H9 (cell line): ENCODE data around the gene EXOC6. TPM values are rescaled to one million over a fixed set of nuclear protein-coding genes. Genes with fewer than 3 reads are reported as not detected.
"Not testable (repeated sequence)": the region's sequence is repeated elsewhere in the genome, so short reads cannot be mapped to it uniquely, and the experiment has no call there.

Experiments
- DNase-seq: peaks from one replicate; pipeline ENCODE4 v3.0.0-alpha.2; 2017
- H2AFZ ChIP-seq: one replicate; pipeline ENCODE4 v1.6.1; 2013; ENCODE audit warnings: mild to moderate bottlenecking, low read length, control low read depth, moderate library complexity
- H2AK5ac ChIP-seq: 2 replicates; pipeline ENCODE4 v1.6.1; 2013; ENCODE audit warnings: low read length, control low read depth, mixed read lengths; ENCODE audit not compliant: insufficient read length
- H2BK120ac ChIP-seq: one replicate; pipeline ENCODE4 v1.6.1; 2013; ENCODE audit warnings: low read depth, mild to moderate bottlenecking, low read length, control low read depth, inconsistent platforms; ENCODE audit not compliant: poor library complexity, severe bottlenecking
- H2BK12ac ChIP-seq: 2 replicates; pipeline ENCODE4 v1.6.1; 2013; ENCODE audit warnings: low read length, control low read depth, mixed read lengths, low read depth; ENCODE audit not compliant: insufficient read length
- H2BK15ac ChIP-seq: 2 replicates; pipeline ENCODE4 v1.6.1; 2013; ENCODE audit warnings: low read depth, low read length, control low read depth
- H2BK20ac ChIP-seq: one replicate; pipeline ENCODE4 v1.6.1; 2013; ENCODE audit warnings: low read depth, mild to moderate bottlenecking, low read length, control low read depth, inconsistent platforms; ENCODE audit not compliant: poor library complexity, severe bottlenecking
- H2BK5ac ChIP-seq: 2 replicates; pipeline ENCODE4 v1.6.1; 2013; ENCODE audit warnings: low read length, control low read depth, mixed read lengths; ENCODE audit not compliant: insufficient read length
- H3K14ac ChIP-seq: 2 replicates; pipeline ENCODE4 v1.6.1; 2013; ENCODE audit warnings: low read length, control low read depth; ENCODE audit not compliant: insufficient read depth
- H3K18ac ChIP-seq: 2 replicates; pipeline ENCODE4 v1.6.1; 2013; ENCODE audit warnings: low read depth, mild to moderate bottlenecking, mixed read lengths, low read length, control low read depth; ENCODE audit not compliant: insufficient read length
- H3K23ac ChIP-seq: 2 replicates; pipeline ENCODE4 v1.6.1; 2013; ENCODE audit warnings: low read length, control low read depth, mixed read lengths, low read depth; ENCODE audit not compliant: insufficient read length
- H3K23me2 ChIP-seq: 2 replicates; pipeline ENCODE4 v1.6.1; 2013; ENCODE audit warnings: low read depth, mild to moderate bottlenecking, mixed read lengths, low read length, control low read depth; ENCODE audit not compliant: insufficient read length, poor library complexity, severe bottlenecking
- H3K27ac ChIP-seq: 2 replicates; pipeline ENCODE4 v1.5.1; 2013; ENCODE audit warnings: low read length, control low read depth, mixed read lengths, low read depth; ENCODE audit not compliant: insufficient read length
- H3K27me3 ChIP-seq: 2 replicates; pipeline ENCODE4 v1.6.1; 2013; ENCODE audit warnings: low read length, control low read depth, inconsistent platforms; ENCODE audit not compliant: insufficient read depth
- H3K4ac ChIP-seq: 2 replicates; pipeline ENCODE4 v1.6.1; 2013; ENCODE audit warnings: low read depth, mild to moderate bottlenecking, control low read depth, inconsistent platforms, low read length, moderate library complexity
- H3K4me1 ChIP-seq: 2 replicates; pipeline ENCODE4 v1.6.1; 2013; ENCODE audit warnings: low read length, control low read depth, inconsistent platforms; ENCODE audit not compliant: insufficient read depth
- H3K4me2 ChIP-seq: 2 replicates; pipeline ENCODE4 v1.6.1; 2013; ENCODE audit warnings: low read length, control low read depth, mixed read lengths; ENCODE audit not compliant: insufficient read length, insufficient read depth
- H3K56ac ChIP-seq: 2 replicates; pipeline ENCODE4 v1.6.1; 2013; ENCODE audit warnings: low read depth, mild to moderate bottlenecking, mixed read lengths, low read length, control low read depth; ENCODE audit not compliant: insufficient read length
- H3K79me1 ChIP-seq: 2 replicates; pipeline ENCODE4 v1.6.1; 2013; ENCODE audit warnings: low read depth, mild to moderate bottlenecking, moderate library complexity, low read length, control low read depth, inconsistent platforms; ENCODE audit not compliant: insufficient read depth, poor library complexity, severe bottlenecking
- H3K79me2 ChIP-seq: 2 replicates; pipeline ENCODE4 v1.6.1; 2013; ENCODE audit warnings: low read length, control low read depth, inconsistent platforms; ENCODE audit not compliant: insufficient read depth
- H3K9ac ChIP-seq: 2 replicates; pipeline ENCODE4 v1.6.1; 2013; ENCODE audit warnings: low read length, control low read depth, mixed read lengths; ENCODE audit not compliant: insufficient read length; ENCODE audit errors: extremely low read depth
- H3K9me3 ChIP-seq: one replicate; pipeline ENCODE4 v1.6.1; 2013; ENCODE audit warnings: low read depth, low read length, inconsistent platforms; ENCODE audit not compliant: control insufficient read depth
- H3T11ph ChIP-seq: one replicate; pipeline ENCODE4 v1.6.1; 2013; ENCODE audit warnings: mild to moderate bottlenecking, low read length, control low read depth, inconsistent platforms
- H4K20me1 ChIP-seq: one replicate; pipeline ENCODE4 v1.6.1; 2013; ENCODE audit not compliant: control insufficient read depth, insufficient read length, insufficient read depth
- H4K5ac ChIP-seq: 2 replicates; pipeline ENCODE4 v1.6.1; 2013; ENCODE audit warnings: low read depth, mild to moderate bottlenecking, mixed read lengths, low read length, control low read depth; ENCODE audit not compliant: insufficient read length
- H4K8ac ChIP-seq: replicated peaks from 2 replicates; pipeline ENCODE4 v1.6.1; 2013; ENCODE audit warnings: low read length, control low read depth, mixed read lengths, low read depth; ENCODE audit not compliant: insufficient read length
- H4K91ac ChIP-seq: 2 replicates; pipeline ENCODE4 v1.6.1; 2013; ENCODE audit warnings: low read depth, mild to moderate bottlenecking, moderate library complexity, mixed read lengths, low read length, control low read depth; ENCODE audit not compliant: insufficient read length
- H3K27ac Mint-ChIP-seq, 3 experiments: 2 replicates in 2 of 3; 3 replicates in 1 of 3; pipeline ENCODE4 v1.8.0; 2020 to 2021; ENCODE audit warnings: mixed read lengths in 3 of 3, mild to moderate bottlenecking in 1 of 3, moderate library complexity in 1 of 3
- H3K27me3 Mint-ChIP-seq: 2 replicates; pipeline ENCODE4 v1.8.0; 2021; ENCODE audit warnings: low read depth, mild to moderate bottlenecking, moderate library complexity, mixed read lengths
- H3K36me3 Mint-ChIP-seq, 3 experiments: 2 replicates in 2 of 3; 3 replicates in 1 of 3; pipeline ENCODE4 v1.8.0; 2020 to 2021; ENCODE audit warnings: low read depth in 3 of 3, mixed read lengths in 3 of 3; ENCODE audit not compliant: insufficient read depth in 1 of 3
- H3K4me1 Mint-ChIP-seq, 2 experiments: 2 replicates each; pipeline ENCODE4 v1.8.0; 2020; ENCODE audit warnings: mixed read lengths in 2 of 2
- H3K4me3 Mint-ChIP-seq, 2 experiments: 2 replicates in 1 of 2; 3 replicates in 1 of 2; pipeline ENCODE4 v1.8.0; 2020 to 2021; ENCODE audit warnings: mild to moderate bottlenecking in 2 of 2, mixed read lengths in 2 of 2, moderate library complexity in 1 of 2
- H3K9me3 Mint-ChIP-seq, 2 experiments: 2 replicates in 1 of 2; 3 replicates in 1 of 2; pipeline ENCODE4 v1.8.0; 2020; ENCODE audit warnings: mild to moderate bottlenecking in 2 of 2, mixed read lengths in 2 of 2, moderate library complexity in 1 of 2
- WGBS: extraction: QIAGEN DNeasy Blood & Tissue Kit; methylation state at CpG from one replicate; pipeline ENCODE4 v1.1.7; 2013; ENCODE audit warnings: missing lambda C conversion rate, low lambda C conversion rate, mixed read lengths; ENCODE audit not compliant: insufficient read length; ENCODE audit errors: extremely low coverage; 5-methylcytosine and 5-hydroxymethylcytosine counted together
- total RNA-seq: library from RNA; stranded (reverse); gene quantifications from 2 replicates; pipeline ENCODE4 v1.2.1, GENCODE V29; 2021
- TF ChIP-seq, protein P1 (sequence below): fragments of 200-600 bp; sonication (generic); conservative IDR thresholded peaks from 3 replicates; pipeline ENCODE4 v1.8.0; 2021; ENCODE audit warnings: antibody characterized with exemption, mild to moderate bottlenecking

The EXOC6 gene
- total RNA-seq, 1 experiment from 2014 or later, result 9.0 TPM

DNA sequence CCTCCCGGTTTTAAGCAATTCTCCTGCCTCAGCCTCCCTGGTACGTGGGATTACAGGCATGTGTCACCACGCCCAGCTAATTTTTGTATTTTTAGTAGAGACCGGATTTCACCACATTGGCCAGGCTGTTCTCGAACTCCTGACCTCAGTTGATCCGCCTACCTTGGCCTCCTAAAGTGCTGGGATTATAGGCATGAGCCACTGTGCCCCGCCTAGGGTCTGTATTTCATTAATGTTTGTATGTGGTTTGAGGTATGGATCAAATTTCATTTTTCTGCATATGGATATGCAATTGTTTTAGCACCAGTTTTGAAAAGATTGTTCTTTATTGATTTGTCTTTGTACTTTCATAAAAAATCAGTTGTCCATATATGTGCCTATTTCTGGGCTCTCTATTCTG lies 251.3 kb downstream of the EXOC6 start:
- Histone ChIP-seq H3K23me2 (no peaks in the 10 kb centered on the region), H3K56ac (no peak overlapping the region), H2AK5ac (no peak overlapping the region), H2BK120ac (no peak overlapping the region), H4K91ac (no peak overlapping the region), H3K4me2 (no peak overlapping the region), H2BK5ac (no peak overlapping the region), H3K14ac (no peak overlapping the region), H3K27ac (no peak overlapping the region), H2BK12ac (no peak overlapping the region), H4K5ac (no peak overlapping the region), H3K79me1 (no peaks in the 10 kb centered on the region), H3K79me2 (no peaks in the 10 kb centered on the region), H3K9ac (no peak overlapping the region), H3K4me1 (no peaks in the 10 kb centered on the region), H4K20me1 (no peaks in the 10 kb centered on the region), H3K27me3 (no peaks in the 10 kb centered on the region), H2BK20ac (no peak overlapping the region), H2BK15ac (no peak overlapping the region), H3K9me3 (no peaks in the 10 kb centered on the region), H3K4ac (no peak overlapping the region), H3K23ac (no peak overlapping the region), H2AFZ (no peak overlapping the region), H4K8ac (no peak overlapping the region), H3K18ac (no peak overlapping the region), H3T11ph (no peak overlapping the region)
- Mint-ChIP-seq H3K27ac (no peak overlapping the region), H3K4me1 (peaks cover 9 to 14% of the 10 kb centered on the region in 2 experiments), H3K9me3 (peaks cover 13 to 28% of the 10 kb centered on the region in 2 experiments), H3K4me3 (no peak overlapping the region), H3K36me3 (peaks cover 0 to 27% (median 2%) of the 10 kb centered on the region in 3 experiments; a peak in 5 of 7 replicates), H3K27me3 (no peaks in the 10 kb centered on the region)
- no CpG with 5 or more reads among the region's 7 CpGs for WGBS
- TF ChIP-seq, protein P1, sequence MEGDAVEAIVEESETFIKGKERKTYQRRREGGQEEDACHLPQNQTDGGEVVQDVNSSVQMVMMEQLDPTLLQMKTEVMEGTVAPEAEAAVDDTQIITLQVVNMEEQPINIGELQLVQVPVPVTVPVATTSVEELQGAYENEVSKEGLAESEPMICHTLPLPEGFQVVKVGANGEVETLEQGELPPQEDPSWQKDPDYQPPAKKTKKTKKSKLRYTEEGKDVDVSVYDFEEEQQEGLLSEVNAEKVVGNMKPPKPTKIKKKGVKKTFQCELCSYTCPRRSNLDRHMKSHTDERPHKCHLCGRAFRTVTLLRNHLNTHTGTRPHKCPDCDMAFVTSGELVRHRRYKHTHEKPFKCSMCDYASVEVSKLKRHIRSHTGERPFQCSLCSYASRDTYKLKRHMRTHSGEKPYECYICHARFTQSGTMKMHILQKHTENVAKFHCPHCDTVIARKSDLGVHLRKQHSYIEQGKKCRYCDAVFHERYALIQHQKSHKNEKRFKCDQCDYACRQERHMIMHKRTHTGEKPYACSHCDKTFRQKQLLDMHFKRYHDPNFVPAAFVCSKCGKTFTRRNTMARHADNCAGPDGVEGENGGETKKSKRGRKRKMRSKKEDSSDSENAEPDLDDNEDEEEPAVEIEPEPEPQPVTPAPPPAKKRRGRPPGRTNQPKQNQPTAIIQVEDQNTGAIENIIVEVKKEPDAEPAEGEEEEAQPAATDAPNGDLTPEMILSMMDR, result no peak
- DNase-seq, result no peak

DNA sequence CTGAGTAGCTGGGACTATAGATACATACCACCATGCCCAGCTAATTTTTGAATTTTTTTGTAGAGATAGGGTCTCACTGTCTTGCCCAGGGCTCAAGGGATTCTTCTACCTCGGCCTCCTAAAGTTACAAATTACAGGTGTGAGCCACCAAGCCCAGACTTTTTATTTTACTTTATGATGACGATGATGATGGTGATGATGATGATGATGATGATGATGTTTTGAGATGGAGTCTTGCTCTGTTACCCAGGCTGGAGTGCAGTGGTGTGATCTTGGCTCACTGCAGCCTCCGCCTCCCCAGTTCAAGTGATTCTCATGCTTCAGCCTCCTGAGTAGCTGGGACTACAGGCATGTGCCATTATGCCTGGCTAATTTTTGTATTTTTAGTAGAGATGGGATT lies 252.8 kb downstream of the EXOC6 start:
- WGBS, result no CpG with 5 or more reads among the region's 3 CpGs
- H3K9me3 Mint-ChIP-seq, result peaks cover 13 to 28% of the 10 kb centered on the region in 2 experiments; a peak in 4 of 5 replicates

More for the DNA sequence above, 252.8 kb downstream of the EXOC6 start:
- not testable (repeated sequence) for H3K27me3 Mint-ChIP-seq, H3K4ac ChIP-seq, H3K79me1 ChIP-seq, H2AFZ ChIP-seq, H3K23ac ChIP-seq, H2BK5ac ChIP-seq, H3K23me2 ChIP-seq, H4K91ac ChIP-seq, H3K27me3 ChIP-seq, H3K9me3 ChIP-seq, H3K4me1 ChIP-seq, H3K18ac ChIP-seq, H3K27ac Mint-ChIP-seq, H3K79me2 ChIP-seq, H2BK120ac ChIP-seq, H2BK12ac ChIP-seq, H4K20me1 ChIP-seq, H4K5ac ChIP-seq, H3K4me3 Mint-ChIP-seq, H2BK15ac ChIP-seq, H2BK20ac ChIP-seq, H3K27ac ChIP-seq, H3K14ac ChIP-seq, H3K4me2 ChIP-seq, H3K9ac ChIP-seq, H3K4me1 Mint-ChIP-seq, H3T11ph ChIP-seq, DNase-seq, H2AK5ac ChIP-seq, H4K8ac ChIP-seq, H3K56ac ChIP-seq
- H3K36me3 Mint-ChIP-seq, result peaks cover 0 to 28% (median 2%) of the 10 kb centered on the region in 3 experiments; a peak in 5 of 7 replicates
